ENCODE measurements around the gene CALCOCO1. TPM values are rescaled to one million over a fixed set of nuclear protein-coding genes. Genes with fewer than 3 reads are reported as not detected.

CALCOCO1 gene
- polyA plus RNA-seq, 1 experiment, result 124 TPM

GRCh38 chr12:53695152-53696145 lies 31.8 kb downstream of the CALCOCO1 start:
- no peak for DNase-seq (ENCODE audit: low read depth, low spot score)
- Histone ChIP-seq H3K4me3 (ENCODE audit: low read depth, low read length) (peak overlapping the region; percentile 20), H3K27ac (ENCODE audit: low read depth, low read length) (no peak overlapping the region), H3K27me3 (ENCODE audit: control insufficient read depth, insufficient read depth, low read length) (peaks cover 46% of the 10 kb centered on the region), H3K9me3 (ENCODE audit: control insufficient read depth, insufficient read depth, low read length) (no peaks in the 10 kb centered on the region; the same call in 1 of the 2 replicates)
- TF ChIP-seq, protein P1, sequence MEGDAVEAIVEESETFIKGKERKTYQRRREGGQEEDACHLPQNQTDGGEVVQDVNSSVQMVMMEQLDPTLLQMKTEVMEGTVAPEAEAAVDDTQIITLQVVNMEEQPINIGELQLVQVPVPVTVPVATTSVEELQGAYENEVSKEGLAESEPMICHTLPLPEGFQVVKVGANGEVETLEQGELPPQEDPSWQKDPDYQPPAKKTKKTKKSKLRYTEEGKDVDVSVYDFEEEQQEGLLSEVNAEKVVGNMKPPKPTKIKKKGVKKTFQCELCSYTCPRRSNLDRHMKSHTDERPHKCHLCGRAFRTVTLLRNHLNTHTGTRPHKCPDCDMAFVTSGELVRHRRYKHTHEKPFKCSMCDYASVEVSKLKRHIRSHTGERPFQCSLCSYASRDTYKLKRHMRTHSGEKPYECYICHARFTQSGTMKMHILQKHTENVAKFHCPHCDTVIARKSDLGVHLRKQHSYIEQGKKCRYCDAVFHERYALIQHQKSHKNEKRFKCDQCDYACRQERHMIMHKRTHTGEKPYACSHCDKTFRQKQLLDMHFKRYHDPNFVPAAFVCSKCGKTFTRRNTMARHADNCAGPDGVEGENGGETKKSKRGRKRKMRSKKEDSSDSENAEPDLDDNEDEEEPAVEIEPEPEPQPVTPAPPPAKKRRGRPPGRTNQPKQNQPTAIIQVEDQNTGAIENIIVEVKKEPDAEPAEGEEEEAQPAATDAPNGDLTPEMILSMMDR (IDR thresholded peaks at IDR 0.05; ENCODE audit: low read depth, low read length), result peak; percentile 25
- ChIA-PET CTCF (interaction anchor here (0.8 to 5.6 kb wide), 5 partner anchors 18 to 152 kb away, joined by 3 to 314 read pairs (median 21); no protein-coding TSS in a partner anchor), POLR2A (interaction anchor here (1.1 kb wide), 1 partner anchor 20 kb away, joined by 3 read pairs; the partner anchor contains the start of gene ATP5MC2)

- Histone ChIP-seq H3K27me3 (ENCODE audit: control insufficient read depth, insufficient read depth, low read length) (peaks cover 40% of the 10 kb centered on the region), H3K4me3 (ENCODE audit: low read depth, low read length) (no peak overlapping the region), H3K9me3 (ENCODE audit: control insufficient read depth, insufficient read depth, low read length) (no peaks in the 10 kb centered on the region; the same call in 1 of the 2 replicates), H3K27ac (ENCODE audit: low read depth, low read length) (no peak overlapping the region)
- ChIA-PET CTCF (interaction anchor here (0.8 to 3.0 kb wide), 4 partner anchors 17 to 151 kb away, joined by 3 to 24 read pairs (median 12); no protein-coding TSS in a partner anchor), POLR2A (interaction anchor here (1.1 kb wide), 1 partner anchor 19 kb away, joined by 3 read pairs; the partner anchor contains the start of gene ATP5MC2)
- TF ChIP-seq, protein P1 (IDR thresholded peaks at IDR 0.05; ENCODE audit: low read depth, low read length), result no peak
- DNase-seq (ENCODE audit: low read depth, low spot score), result no peak
Measured at GRCh38 chr12:53694756-53695151, 32.5 kb downstream of the CALCOCO1 start.

DNA sequence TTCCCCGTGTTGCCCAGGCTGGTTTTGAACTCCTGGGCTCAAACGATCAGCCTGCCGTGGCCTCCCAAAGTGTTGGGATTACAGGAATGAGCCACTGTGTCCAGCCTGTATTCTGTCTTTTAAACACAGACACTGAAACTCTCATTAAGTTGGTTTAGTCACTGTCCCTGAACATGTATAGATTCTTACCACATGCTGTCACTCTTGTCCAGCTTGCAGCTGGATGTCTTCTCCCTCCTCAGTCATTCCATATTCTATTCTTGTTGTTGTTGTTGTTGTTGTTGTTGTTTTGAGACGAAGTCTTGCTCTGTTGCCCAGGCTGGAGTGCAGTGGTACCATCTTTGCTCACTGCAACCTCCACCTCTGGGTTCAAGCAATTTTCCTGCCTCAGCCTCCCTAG lies 39.1 kb downstream of the CALCOCO1 start:
- Histone ChIP-seq H3K4me3 (ENCODE audit: low read depth, low read length) (no peak overlapping the region), H3K27ac (ENCODE audit: low read depth, low read length) (no peak overlapping the region), H3K9me3 (ENCODE audit: control insufficient read depth, insufficient read depth, low read length) (no peaks in the 10 kb centered on the region), H3K27me3 (ENCODE audit: control insufficient read depth, insufficient read depth, low read length) (peaks cover 12% of the 10 kb centered on the region)
- ChIA-PET POLR2A (no interaction called here), CTCF (interaction anchor here (1.1 to 1.6 kb wide), 2 partner anchors 12 to 14 kb away, joined by 3 to 5 read pairs; partner anchors contain the start of gene ATP5MC2)
- TF ChIP-seq, protein P1 (IDR thresholded peaks at IDR 0.05; ENCODE audit: low read depth, low read length), result no peak
- DNase-seq (ENCODE audit: low read depth, low spot score), result no peak

GRCh38 chr12:53686436-53686835 lies 40.8 kb downstream of the CALCOCO1 start:
- DNase-seq (ENCODE audit: low read depth, low spot score), result no peak
- ChIA-PET POLR2A (no interaction called here), CTCF (interaction anchor here (1.0 to 2.7 kb wide), 5 partner anchors 11 to 61 kb away, joined by 3 to 8 read pairs (median 5); partner anchors contain the start of gene ATP5MC2)
- H3K4me3 ChIP-seq (ENCODE audit: low read depth, low read length), result no peak overlapping the region
- no peak overlapping the region for H3K27ac ChIP-seq (ENCODE audit: low read depth, low read length)
- peaks cover 12% of the 10 kb centered on the region for H3K27me3 ChIP-seq (ENCODE audit: control insufficient read depth, insufficient read depth, low read length)
- no peaks in the 10 kb centered on the region for H3K9me3 ChIP-seq (ENCODE audit: control insufficient read depth, insufficient read depth, low read length)
- TF ChIP-seq, protein P1 (IDR thresholded peaks at IDR 0.05; ENCODE audit: low read depth, low read length), result no peak
